Suprapubic skin (tissue), 3 donors: ENCODE data around the gene HIVEP1.

Experiments used
- CTCF ChIP-seq, 2 donors: fragments of 200-600 bp in 1 of 2; fragments of 450-650 bp in 1 of 2; sonication (generic) in 1 of 2; IDR thresholded peaks; one replicate each; pipeline ENCODE4 v1.5.1; 2016 to 2019; ENCODE audit warnings: antibody characterized with exemption in 2 of 2, mild to moderate bottlenecking in 1 of 2, moderate library complexity in 1 of 2
- EP300 ChIP-seq: sonication (generic); formaldehyde crosslinking; IDR thresholded peaks from one replicate; pipeline ENCODE4 v1.6.1; 2017; ENCODE audit warnings: antibody characterized with exemption
- POLR2A ChIP-seq, 2 donors: fragments of 450-650 bp; IDR thresholded peaks; one replicate each; pipeline ENCODE4 v1.6.1; 2017; ENCODE audit warnings: antibody characterized with exemption in 2 of 2, mild to moderate bottlenecking in 2 of 2, moderate library complexity in 2 of 2

- no peak for TF ChIP-seq CTCF (IDR thresholded peaks at IDR 0.05)
- no peak for TF ChIP-seq EP300
- no peak for TF ChIP-seq POLR2A (IDR thresholded peaks at IDR 0.05)
Observed at GRCh38 chr6:11972806-11973205, 39.3 kb upstream of the HIVEP1 start.
